Gastroesophageal sphincter (tissue), 4 donors: ENCODE measurements around the gene SRSF10. TPM values are rescaled to one million over a fixed set of nuclear protein-coding genes. Genes with fewer than 3 reads are reported as not detected.

Experiments used
- ATAC-seq: fragments of 150-250 bp; one replicate; pipeline ENCODE4 v1.9.1; 2016; ENCODE audit warnings: mild to moderate bottlenecking, moderate library complexity
- H3K27ac ChIP-seq, 4 donors: fragments of 200-600 bp; sonication (generic) in 3 of 4; 1 replicate in 3 of 4; 2 replicates in 1 of 4; pipeline ENCODE4 v1.5.1; 2016 to 2019
- H3K27me3 ChIP-seq: fragments of 200-600 bp; sonication (generic); one replicate; pipeline ENCODE4 v1.5.1; 2019
- H3K36me3 ChIP-seq, 2 donors: fragments of 200-600 bp; sonication (generic); one replicate each; pipeline ENCODE4 v1.5.1; 2019; ENCODE audit warnings: control low read depth in 1 of 2
- H3K4me1 ChIP-seq, 3 donors: fragments of 200-600 bp; sonication (generic); 1 replicate in 2 of 3; 2 replicates in 1 of 3; pipeline ENCODE4 v1.5.1; 2016 to 2019; ENCODE audit warnings: control low read depth in 2 of 3
- H3K4me3 ChIP-seq, 2 donors: fragments of 200-600 bp; sonication (generic); one replicate each; pipeline ENCODE4 v1.5.1; 2019; ENCODE audit warnings: mild to moderate bottlenecking in 1 of 2, moderate library complexity in 1 of 2
- H3K9me3 ChIP-seq, 3 donors: fragments of 200-600 bp; sonication (generic); one replicate each; pipeline ENCODE4 v1.5.1; 2017 to 2019; ENCODE audit warnings: control low read depth in 2 of 3
- CTCF ChIP-seq, 4 experiments: fragments of 200-600 bp in 2 of 4; fragments of 450-650 bp in 2 of 4; sonication (generic) in 1 of 4; IDR thresholded peaks; one replicate each; pipeline ENCODE4 v1.5.1; 2017 to 2019; ENCODE audit warnings: antibody characterized with exemption in 4 of 4, mild to moderate bottlenecking in 2 of 4, moderate library complexity in 2 of 4
- EP300 ChIP-seq: sonication (generic); formaldehyde crosslinking; IDR thresholded peaks from one replicate; pipeline ENCODE4 v1.6.1; 2017; ENCODE audit warnings: antibody characterized with exemption, mild to moderate bottlenecking
- POLR2A ChIP-seq, 2 donors: fragments of 450-650 bp; IDR thresholded peaks; one replicate each; pipeline ENCODE4 v1.6.1; 2017; ENCODE audit warnings: antibody characterized with exemption in 2 of 2, mild to moderate bottlenecking in 2 of 2, moderate library complexity in 1 of 2
- POLR2AphosphoS5 ChIP-seq: sonication (generic); formaldehyde crosslinking; IDR thresholded peaks from one replicate; pipeline ENCODE4 v1.6.1; 2017; ENCODE audit warnings: antibody characterized with exemption
- WGBS, 2 donors: methylation state at CpG; one replicate each; pipeline ENCODE4 v1.1.5; 2018; ENCODE audit warnings: low coverage in 1 of 2; 5-methylcytosine and 5-hydroxymethylcytosine counted together
- total RNA-seq, 4 donors: library from RNA; depleted of rRNA; stranded (reverse); fragments of >200 nt; gene quantifications; one replicate each; pipeline ENCODE4 v1.1.0, GENCODE V29; 2016

SRSF10 gene
- total RNA-seq, 4 donors from 2014 or later: 51.5 to 117 (median 76.2) TPM

GRCh38 chr1:23967871-23968270 is 12.3 kb downstream of the SRSF10 start:
- TF ChIP-seq POLR2A (IDR thresholded peaks at IDR 0.05): no peak
- ATAC-seq: no peak
- Histone ChIP-seq H3K36me3 (peaks cover 10 to 78% of the 10 kb centered on the region in 2 donors), H3K27ac (no peak overlapping the region), H3K9me3 (no peaks in the 10 kb centered on the region), H3K4me1 (peaks cover 3 to 27% (median 9%) of the 10 kb centered on the region in 3 donors), H3K4me3 (no peak overlapping the region), H3K27me3 (no peaks in the 10 kb centered on the region)
- WGBS, 2 donors: 62 to 100% methylated on average over 1 to 2 of the region's 2 CpGs

- Histone ChIP-seq H3K36me3 (peaks cover 10 to 71% of the 10 kb centered on the region in 2 donors), H3K27ac (peak overlapping the region in 1 of 4 donors; percentile 5), H3K9me3 (no peaks in the 10 kb centered on the region), H3K4me1 (peaks cover 3 to 28% (median 9%) of the 10 kb centered on the region in 3 donors), H3K4me3 (no peak overlapping the region), H3K27me3 (no peaks in the 10 kb centered on the region)
- no peak for TF ChIP-seq EP300
- no peak for ATAC-seq
Measured at GRCh38 chr1:23966973-23967493, 13.1 kb downstream of the SRSF10 start.

GRCh38 chr1:23964790-23965740 is 15.1 kb downstream of the SRSF10 start:
- H3K27me3 ChIP-seq: no peaks in the 10 kb centered on the region
- TF ChIP-seq CTCF (IDR thresholded peaks at IDR 0.05) (no peak), POLR2AphosphoS5 (no peak), EP300 (no peak), POLR2A (IDR thresholded peaks at IDR 0.05) (no peak)
- peaks cover 0 to 58% of the 10 kb centered on the region in 2 donors for H3K36me3 ChIP-seq
- peaks cover 3 to 41% (median 9%) of the 10 kb centered on the region in 3 donors for H3K4me1 ChIP-seq
- H3K27ac ChIP-seq: peak overlapping the region; percentile 23 to 65 (median 58)
- no peaks in the 10 kb centered on the region for H3K9me3 ChIP-seq
- ATAC-seq: no peak
- no peak overlapping the region for H3K4me3 ChIP-seq
- 56 to 72% methylated on average over 5 of the region's 5 CpGs for WGBS, 2 donors

- H3K36me3 ChIP-seq: peaks cover 0 to 53% of the 10 kb centered on the region in 2 donors
- TF ChIP-seq EP300 (no peak), POLR2AphosphoS5 (no peak), CTCF (IDR thresholded peaks at IDR 0.05) (no peak), POLR2A (IDR thresholded peaks at IDR 0.05) (no peak)
- no peaks in the 10 kb centered on the region for H3K27me3 ChIP-seq
- peaks cover 3 to 41% (median 9%) of the 10 kb centered on the region in 3 donors for H3K4me1 ChIP-seq
- WGBS, 2 donors: 42 to 64% methylated on average over 3 of the region's 3 CpGs
- ATAC-seq: no peak
- no peak overlapping the region for H3K4me3 ChIP-seq
- peak overlapping the region; percentile 23 to 65 (median 60) for H3K27ac ChIP-seq
- H3K9me3 ChIP-seq: no peaks in the 10 kb centered on the region
Measured at GRCh38 chr1:23964235-23964668, 15.9 kb downstream of the SRSF10 start.

GRCh38 chr1:23963617-23964234 is 16.4 kb downstream of the SRSF10 start:
- Histone ChIP-seq H3K27me3 (no peaks in the 10 kb centered on the region), H3K36me3 (peaks cover 0 to 53% of the 10 kb centered on the region in 2 donors), H3K9me3 (no peaks in the 10 kb centered on the region), H3K27ac (peak overlapping the region; percentile 23 to 65 (median 60)), H3K4me1 (peaks cover 3 to 43% (median 9%) of the 10 kb centered on the region in 3 donors), H3K4me3 (no peak overlapping the region)
- TF ChIP-seq CTCF (IDR thresholded peaks at IDR 0.05): no peak
- TF ChIP-seq POLR2AphosphoS5: no peak
- no peak for TF ChIP-seq POLR2A (IDR thresholded peaks at IDR 0.05)
- no peak for TF ChIP-seq EP300
- ATAC-seq: no peak
- WGBS, 2 donors: 50 to 75% methylated on average over 1 of the region's 1 CpG
